Activated CD8-positive, alpha-beta memory T cell treated with anti-CD3 and anti-CD28 coated beads, Interleukin-2, amount 50 U/mL, for 48 hours (primary cell): Measurements from ENCODE around the gene PKP1.
A peak's percentile ranks its signal among the peaks of the same experiment; 100 is the strongest.

Experiments used
- DNase-seq: peaks from one replicate; pipeline ENCODE4 v3.0.0-alpha.2; 2020

The PKP1 gene

DNA sequence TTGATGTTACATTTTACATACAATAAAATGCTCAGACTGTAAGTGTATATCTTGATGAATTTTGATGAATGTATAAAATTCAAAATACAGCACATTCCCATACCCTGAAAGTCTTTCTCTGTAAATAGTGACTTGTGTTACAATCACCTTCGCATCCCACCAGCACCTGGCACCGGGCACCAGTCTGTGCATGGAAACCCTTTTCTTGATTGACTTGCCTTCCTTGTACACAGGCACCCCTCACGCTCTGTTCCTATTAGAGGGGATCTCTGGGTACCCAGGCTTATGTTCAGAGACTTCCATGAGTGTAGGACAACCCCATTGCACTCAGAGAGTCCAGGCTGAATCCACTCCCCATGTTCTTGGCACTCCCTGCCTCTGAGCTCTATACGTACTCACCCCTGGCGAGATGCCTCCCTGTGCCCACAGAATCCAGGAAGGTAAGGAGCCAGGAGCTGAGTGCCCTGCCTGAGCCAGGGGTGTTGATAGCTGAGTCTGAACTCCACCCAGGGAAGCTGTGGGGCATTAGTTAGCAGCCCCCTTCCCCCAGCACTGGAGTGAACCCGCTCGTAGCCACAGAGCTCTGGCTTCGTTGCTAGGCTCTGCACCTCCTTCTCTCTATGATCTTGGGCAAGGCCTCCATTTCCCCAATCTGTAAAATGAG is 22.5 kb upstream of the PKP1 start:
- DNase-seq, result peak; percentile 43

DNA sequence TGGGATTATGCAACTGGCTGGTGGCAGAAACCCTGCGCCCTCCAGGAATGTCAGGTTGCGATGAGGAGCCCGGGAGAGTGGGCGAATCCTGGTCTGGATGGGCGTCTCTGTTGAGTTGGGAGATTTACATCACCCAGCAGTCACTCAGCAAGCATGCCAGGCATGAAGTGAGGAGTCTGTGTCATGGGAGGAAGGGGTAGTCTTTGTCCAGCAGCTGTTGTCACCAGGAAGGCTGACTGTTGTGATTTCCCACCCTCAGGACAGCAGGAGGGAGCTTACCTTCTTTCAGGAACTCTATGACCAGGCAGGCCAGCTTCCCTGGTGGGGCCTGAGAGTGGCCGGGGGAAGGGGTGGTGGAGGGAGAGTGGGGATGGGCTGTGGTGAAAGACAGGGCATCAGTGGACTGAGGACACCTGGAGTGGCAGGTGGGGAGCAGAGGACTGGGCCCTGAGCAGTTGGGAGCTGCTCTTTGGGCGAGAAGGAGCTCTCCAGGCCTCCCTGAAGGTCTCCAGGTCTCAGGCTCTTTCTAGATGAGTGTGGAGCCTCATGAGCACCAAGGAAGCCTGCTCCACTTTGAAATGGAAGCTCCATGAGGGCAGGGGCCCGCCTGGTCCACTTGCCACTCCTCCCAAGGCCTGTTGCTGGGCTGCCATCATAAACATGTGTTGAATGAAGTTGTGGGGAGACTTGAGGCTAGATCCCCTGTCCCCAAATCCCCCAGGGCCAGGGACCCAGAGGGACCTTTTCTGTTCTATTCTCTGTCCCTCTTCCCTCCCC is 21.3 kb upstream of the PKP1 start:
- no peak for DNase-seq

- no peak for DNase-seq
Observed at GRCh38 chr1:201262963-201263608, 20.2 kb upstream of the PKP1 start.

GRCh38 chr1:201264072-201264471 is 19.2 kb upstream of the PKP1 start:
- DNase-seq, result no peak

GRCh38 chr1:201264554-201264953 is 18.8 kb upstream of the PKP1 start:
- no peak for DNase-seq

DNA sequence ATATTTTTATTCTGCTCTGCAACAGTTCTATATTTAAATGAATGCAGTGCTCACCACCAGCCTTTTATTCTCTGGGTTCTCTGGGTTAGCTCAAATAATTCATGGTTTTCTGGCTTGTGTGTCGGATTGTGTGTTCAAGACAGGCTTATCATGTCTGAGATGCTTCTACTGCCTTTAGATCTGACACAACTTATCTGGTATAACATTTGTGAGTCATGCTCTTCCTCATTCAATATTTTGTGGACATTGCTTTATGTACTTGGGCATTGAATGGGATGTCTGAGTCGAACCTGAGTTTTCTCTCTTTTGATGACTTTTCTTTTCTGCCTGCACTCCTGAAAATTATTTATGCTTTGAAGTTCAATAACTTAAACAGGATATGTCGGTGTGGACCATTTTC is 17.6 kb upstream of the PKP1 start:
- no peak for DNase-seq

GRCh38 chr1:201266276-201266675 is 17.0 kb upstream of the PKP1 start:
- no peak for DNase-seq

- no peak for DNase-seq
Observed at GRCh38 chr1:201266774-201267173, 16.5 kb upstream of the PKP1 start.

- peak; percentile 26 for DNase-seq
Observed at GRCh38 chr1:201267481-201268229, 15.7 kb upstream of the PKP1 start.

GRCh38 chr1:201268604-201269151 is 14.6 kb upstream of the PKP1 start:
- DNase-seq, result peak; percentile 39

DNA sequence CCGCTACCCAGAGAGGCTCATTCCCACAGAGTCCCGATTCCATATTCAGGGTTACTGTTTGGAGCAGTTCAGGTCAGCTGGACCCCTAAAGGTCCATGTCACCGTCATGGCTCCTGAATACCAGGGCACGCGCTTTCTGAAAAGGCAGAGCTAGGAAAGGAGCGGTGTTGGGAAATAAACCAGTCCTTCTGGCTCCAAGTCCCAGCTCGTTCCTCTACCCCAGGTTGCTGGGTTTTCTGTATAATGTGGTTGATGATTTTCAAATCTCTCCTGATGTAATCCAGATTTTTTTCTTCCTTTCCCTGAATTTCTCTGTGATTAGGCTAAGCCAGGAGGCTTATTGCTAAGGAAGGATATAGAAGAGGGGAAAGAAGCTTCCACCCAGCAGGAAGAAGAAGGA is 14.0 kb upstream of the PKP1 start:
- no peak for DNase-seq

- DNase-seq, result no peak
Observed at GRCh38 chr1:201269900-201270410, 13.4 kb upstream of the PKP1 start.

- DNase-seq, result no peak
Observed at GRCh38 chr1:201270616-201271390, 12.5 kb upstream of the PKP1 start.

GRCh38 chr1:201272799-201273198 is 10.5 kb upstream of the PKP1 start:
- no peak for DNase-seq

GRCh38 chr1:201274616-201275252 is 8.6 kb upstream of the PKP1 start:
- no peak for DNase-seq

DNA sequence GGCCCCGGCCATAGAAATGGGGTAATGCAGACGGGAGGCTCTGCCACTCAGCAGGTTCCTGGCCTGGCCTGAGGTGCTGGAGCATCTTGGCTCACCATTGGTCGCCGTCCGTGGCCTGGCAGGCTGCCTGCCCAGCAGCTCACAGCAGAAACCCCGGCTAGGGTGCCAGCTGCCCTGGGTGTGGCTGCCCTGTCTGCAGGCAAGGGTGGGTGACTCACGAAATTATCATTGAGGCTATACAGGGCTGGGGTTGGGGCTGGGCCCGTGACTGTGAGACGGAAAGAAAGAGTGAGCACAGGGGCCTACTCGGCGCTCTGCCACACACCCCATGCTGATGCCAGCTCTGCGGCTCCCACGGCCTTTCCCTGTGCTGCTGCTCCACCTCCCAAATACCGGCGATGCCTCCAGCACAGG is 8.0 kb upstream of the PKP1 start:
- no peak for DNase-seq

DNA sequence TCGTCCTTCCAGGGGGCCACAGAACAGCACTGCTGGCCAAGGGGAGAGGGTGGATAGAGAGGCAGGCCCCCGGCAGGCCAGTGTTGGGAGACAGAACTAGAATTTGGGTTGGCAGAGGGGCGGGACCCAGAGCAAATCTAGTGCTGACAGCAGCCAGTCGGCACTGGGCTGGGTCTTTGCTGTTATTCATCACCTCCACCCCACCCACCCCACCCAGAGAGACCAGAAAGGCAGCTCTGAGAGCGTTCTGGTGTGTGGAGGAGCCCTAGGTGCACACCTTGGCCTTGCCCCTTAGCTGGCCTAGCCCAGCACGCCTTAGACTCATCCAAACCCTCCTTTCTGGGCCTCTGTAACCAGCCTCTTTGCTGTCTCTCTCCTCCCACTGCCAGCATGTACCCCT is 6.4 kb upstream of the PKP1 start:
- DNase-seq, result no peak

GRCh38 chr1:201277441-201277840 is 5.9 kb upstream of the PKP1 start:
- DNase-seq, result no peak

DNA sequence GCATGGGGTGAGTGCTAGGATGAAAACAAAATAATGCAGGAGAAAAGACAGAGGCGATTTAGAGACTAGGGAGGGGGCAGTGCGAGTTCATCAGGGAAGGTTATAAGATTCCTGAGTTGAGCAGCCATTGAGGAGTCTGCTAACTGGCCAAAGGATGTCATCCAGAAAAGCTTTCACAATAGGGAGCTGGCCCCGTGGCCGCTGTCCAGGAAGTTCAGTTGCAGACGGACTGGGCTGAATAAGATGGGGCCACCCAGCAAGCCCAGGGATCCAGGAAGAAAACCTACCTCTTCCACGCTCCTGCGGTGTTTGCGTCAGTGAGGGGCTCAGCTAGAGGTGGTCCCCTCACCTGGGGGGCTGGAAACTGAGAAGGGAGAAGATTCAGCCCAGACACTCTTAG is 4.0 kb upstream of the PKP1 start:
- no peak for DNase-seq

- no peak for DNase-seq
Observed at GRCh38 chr1:201280884-201281283, 2.4 kb upstream of the PKP1 start.

GRCh38 chr1:201281573-201281972 is 1.7 kb upstream of the PKP1 start:
- no peak for DNase-seq

DNA sequence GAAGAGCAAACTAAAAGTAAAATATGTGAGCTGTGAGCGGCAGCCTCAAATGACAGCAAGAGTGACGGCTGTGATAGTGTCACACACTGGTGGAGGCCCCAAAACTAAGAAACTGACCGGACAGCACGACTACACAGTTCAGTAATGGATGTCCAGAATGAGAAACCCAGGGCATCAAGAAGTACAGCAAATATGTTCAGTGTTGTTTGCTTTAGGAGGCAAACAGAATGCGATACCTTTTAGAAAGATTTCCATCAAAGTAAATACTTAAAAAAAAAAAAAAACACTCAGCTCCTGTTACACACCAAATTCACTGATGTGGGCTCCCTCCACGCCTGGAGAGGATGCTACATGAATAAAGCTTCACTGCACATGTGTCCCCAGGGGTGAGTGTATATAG is 1.1 kb upstream of the PKP1 start:
- DNase-seq, result no peak
